ENCODE measurements around the gene SHROOM3.
"Not testable (repeated sequence)": the region's sequence is repeated elsewhere in the genome, so short reads cannot be mapped to it uniquely, and the experiment has no call there.

The SHROOM3 gene

GRCh38 chr4:76596713-76597112 is 161.7 kb downstream of the SHROOM3 start:
- DNase-seq, result no peak

DNA sequence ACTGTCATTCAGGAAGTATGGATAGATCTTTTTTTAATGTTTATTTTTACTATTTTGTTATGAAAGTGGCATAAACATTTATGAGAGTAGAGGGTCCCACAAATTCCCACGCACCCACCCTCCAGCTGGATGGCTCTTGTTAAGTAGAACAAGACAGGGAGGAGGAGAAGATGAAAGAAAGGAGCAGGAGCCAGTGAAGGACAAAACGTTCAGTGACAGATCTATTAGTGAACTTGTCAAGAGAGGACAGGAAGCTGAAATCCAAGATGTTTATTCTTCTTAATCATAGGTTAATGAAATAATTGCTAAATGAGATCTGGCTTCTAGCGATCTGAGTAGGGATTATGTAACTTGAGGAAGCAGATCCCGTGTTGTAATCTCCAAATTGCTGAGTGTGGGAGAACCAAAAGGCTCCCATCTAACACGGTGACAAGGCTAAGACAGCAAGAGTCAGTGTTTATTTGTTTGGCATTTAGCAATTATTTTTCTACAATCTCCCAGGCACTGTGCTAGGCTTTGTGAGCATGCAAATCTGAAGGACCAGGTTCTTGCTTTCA is 162.5 kb downstream of the SHROOM3 start:
- no peak for DNase-seq

- DNase-seq, result no peak
Observed at GRCh38 chr4:76600447-76600846, 165.4 kb downstream of the SHROOM3 start.

DNA sequence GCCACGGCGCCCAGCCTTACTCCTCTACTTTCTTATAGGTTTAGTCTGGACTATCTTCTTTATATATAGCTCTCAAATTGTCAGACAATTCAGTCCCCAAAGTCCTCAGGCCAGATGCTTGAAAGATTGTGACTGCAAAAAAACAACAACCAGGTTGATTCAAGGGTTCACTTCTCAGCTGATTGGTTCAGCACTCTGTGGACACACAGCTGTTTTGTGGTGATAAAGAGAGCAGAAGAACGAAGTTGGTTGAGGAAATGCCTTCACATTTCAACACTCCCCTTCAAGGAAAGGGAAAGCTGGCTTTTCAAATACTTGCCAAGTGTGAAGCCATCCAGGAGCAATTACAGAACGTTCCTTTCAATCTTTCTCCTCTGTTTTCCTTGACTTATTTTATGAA is 166.8 kb downstream of the SHROOM3 start:
- peak; percentile 50 for DNase-seq

DNA sequence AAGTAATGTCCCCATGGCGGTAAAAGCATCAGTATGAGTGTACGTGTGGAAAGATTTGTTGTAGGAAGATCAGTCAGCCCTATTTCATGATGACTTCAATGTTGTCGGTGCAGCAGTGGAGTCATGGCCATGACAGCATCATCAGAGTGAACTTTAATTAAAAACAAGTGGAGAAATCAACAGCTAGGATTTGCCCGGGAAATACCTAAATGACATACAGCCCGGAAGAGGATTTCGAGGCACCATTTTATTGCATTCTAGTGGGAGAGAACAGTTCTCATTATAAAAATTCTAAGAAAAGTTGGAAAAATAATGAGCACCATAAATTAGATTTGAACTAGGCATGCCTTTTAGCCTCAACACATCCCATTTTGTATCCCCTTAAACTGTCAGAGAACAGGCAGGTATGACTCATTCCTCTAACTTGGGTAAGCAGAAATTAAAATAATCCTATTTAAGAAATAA is 170.1 kb downstream of the SHROOM3 start:
- no peak for DNase-seq

GRCh38 chr4:76606645-76607265 is 171.7 kb downstream of the SHROOM3 start:
- DNase-seq, result no peak

- DNase-seq, result peak; percentile 52
Observed at GRCh38 chr4:76607266-76607799, 172.3 kb downstream of the SHROOM3 start.

GRCh38 chr4:76607846-76608245 is 172.8 kb downstream of the SHROOM3 start:
- no peak for DNase-seq

DNA sequence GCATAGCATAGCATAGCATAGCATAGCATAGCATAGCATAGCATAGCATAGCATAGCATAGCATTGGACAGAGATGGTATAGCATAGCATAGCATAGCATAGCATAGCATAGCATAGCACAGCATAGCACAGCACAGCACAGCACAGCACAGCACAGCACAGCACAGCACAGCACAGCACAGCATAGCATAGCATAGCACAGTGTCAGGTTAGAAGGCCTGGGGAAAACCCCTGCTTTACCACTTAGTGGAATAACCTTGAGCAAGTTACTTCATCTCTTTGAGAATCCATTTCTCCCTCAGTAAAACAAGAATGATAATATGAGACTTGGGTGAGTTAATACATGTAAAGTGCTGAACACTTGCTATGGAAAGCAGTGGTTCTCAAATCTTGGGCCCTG is 173.5 kb downstream of the SHROOM3 start:
- DNase-seq, result not testable (repeated sequence)

DNA sequence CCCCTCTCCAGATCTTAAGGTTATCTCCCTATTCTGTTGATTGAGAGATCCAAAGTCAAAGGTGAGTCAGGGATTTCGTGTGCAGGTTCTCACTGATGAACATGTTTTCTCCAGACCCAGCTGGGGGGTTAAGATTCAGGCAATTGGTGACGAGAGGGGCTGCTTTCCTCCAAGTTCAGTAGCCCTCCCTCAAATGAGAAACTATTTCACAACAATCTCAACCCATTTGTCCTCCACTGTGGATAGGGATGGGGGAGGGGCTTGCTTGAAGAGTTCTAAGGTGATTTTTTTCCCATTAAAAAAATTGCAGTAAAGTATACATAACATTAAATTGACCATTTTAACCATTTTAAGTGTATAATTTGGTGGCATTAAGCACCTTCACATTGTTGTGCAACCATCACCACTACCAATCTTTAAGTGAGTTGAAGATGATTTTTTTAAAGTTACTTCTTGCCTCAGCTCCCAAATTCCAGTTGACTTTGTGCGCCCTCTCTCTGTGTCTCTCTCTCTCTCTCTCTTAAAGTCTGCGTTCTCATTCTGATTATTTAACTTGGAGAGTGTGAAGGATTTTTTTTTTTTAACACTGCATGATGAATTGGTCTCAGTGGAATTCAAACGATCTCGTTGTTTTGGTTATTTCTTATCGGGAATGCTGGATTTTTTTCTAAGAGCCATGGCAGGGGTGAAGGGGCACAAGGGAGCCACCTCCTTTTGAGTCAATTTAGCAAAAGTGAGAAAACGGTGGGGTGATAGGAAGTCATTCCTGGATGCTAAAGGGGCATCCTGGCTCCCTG is 175.9 kb downstream of the SHROOM3 start:
- DNase-seq, result no peak

DNA sequence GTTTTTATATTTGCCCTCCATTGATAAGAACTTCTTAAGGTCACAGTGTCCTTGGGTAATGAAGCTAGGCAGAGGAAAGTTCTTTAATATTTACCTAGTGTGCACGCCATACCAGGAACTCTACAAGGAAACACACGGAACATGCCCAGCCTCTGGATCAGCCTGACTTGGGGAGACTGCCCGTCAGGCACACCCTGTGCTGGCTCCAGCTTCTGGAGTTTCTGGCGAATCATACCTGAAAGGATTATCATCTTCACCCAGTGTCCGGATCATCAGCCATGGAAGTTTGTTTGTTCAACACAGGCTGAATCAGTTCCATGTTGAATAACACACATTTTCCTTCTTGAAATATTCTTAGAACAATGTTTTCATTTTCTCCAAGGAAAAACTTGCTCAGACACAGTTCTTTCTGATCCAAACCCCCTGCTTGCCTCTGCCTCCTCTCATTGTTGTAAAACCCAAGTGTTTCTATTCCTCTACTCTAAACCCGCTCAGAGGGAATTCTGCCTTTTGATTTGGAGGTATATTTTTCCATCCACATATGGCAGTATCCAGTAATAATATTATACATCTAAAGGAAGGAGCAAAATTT is 176.7 kb downstream of the SHROOM3 start:
- no peak for DNase-seq

DNA sequence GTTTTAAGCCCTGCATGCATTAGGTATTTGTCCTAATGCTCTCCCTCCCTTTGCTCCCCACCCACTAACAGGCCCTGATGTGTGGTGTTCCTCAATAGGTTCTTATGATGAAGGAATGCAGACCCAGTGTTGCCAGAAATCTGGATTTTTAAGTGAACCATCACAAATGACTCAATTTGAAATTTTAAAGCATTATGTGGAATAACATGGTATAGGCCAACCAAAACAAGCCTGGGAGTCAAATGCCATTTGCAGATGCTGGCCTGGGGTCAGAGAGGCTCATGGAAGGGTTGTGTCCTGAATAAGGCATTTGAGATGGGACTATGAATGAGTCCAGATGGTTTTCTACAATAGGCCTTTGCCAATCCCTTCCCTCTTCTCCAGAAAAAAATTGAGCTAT is 179.6 kb downstream of the SHROOM3 start:
- no peak for DNase-seq

DNA sequence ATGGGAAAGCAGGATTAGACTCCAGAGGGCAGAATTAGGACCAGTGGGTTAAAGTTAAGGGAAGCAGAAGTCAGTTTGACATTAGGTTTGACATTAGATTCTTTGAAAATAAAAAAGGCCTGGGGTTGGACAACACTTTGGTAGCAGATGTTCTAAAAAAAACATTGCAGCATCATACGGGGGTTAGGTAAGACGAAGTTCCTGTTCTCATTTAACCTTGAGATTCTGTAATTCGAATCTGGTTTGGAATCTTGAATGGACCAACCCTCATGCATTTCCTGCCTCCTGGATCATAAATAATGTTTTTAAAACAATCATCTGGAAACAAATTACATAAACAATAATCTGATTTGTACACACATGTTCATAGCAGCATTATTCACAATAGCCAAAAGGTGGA is 181.0 kb downstream of the SHROOM3 start:
- DNase-seq, result no peak

- no peak for DNase-seq
Observed at GRCh38 chr4:76616526-76616925, 181.5 kb downstream of the SHROOM3 start.

DNA sequence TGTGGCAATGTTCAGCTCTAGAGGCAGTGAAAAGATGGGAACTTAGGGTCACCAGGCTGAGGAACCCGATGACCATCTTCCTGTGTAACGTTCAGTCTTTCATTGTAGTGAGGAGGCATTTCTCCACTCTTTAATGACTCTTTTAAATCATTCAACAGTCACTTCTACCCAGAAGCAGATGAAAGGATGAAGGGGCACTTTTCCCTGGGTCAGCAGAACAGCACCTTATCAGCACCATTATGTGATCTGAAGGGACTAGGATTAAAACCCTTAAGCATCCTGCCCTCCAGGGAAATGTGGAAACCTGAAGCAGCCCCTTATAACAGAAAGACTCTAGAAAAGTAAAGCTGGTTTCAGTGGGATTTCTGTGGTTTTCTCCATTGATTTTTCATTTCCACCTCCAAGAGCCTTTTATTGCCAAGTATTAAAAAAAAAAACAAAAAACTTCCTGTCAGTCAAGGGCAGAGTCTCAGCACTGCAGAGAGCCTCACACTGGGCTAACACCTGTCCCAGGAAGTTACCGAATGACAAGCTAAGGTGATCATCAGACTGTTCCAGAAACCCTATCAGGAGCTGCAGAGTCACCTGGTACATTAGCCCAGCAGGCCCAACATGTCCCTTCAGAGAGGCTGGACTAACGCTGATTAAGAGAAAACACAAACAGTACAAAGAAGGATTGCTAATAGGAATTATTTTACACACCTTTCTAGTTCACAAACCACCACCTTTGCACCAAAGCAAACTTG is 185.9 kb downstream of the SHROOM3 start:
- no peak for DNase-seq

DNA sequence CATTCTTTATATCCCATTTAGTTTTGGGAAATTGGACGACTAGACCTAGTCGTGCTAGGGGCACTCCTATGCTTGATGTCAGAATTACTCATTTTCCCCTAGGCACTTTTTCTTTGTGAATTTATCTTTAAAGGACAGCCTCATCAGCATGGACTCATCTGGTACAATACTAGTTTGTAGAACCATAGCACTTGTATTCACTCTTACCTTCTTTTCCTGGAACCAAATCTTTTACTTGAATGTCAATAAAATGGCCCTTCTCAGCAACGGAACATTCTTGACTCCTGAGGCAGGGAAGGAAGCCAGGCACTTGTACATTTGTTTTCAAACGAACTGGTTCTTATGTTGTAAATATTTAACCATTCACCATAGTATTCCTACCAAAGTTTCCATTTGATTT is 187.1 kb downstream of the SHROOM3 start:
- no peak for DNase-seq

- no peak for DNase-seq
Observed at GRCh38 chr4:76622717-76623116, 187.7 kb downstream of the SHROOM3 start.

DNA sequence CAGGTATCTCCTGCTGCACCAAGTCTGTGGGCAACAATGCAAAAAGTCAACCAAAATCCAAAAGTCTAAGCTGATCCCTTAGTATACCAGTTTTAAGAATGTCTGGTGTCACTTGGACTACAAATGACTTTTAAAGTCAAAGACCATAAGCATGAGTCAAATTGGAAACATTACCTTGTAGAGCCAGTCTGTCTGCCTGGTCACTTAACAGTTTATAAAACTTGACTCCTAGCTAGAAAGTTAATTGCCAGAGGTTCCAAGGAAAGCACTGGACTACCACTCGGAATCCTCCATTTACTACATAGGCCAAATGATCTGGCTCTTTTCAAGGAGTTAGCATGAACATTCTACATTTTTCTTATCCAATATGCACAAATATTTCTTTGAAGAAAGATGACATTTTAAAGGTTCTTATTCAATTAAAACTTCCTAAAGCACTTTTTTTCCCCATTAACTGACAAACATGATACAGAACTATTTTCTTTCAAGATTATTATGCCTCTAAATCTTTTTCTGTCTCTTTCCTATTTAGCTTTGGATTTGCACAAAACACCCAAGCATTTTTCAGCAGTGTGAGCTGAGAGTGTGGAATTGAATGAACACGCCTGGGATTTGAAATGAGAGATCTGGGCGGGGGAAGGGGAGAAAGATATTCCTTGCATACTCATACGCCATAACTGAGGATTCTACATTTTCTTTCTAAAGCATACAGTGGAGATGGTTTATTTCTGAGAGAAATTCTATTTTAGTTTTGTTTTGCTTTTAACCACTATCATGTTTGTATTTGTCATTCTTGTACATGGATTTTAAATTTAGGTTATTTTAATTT is 188.4 kb downstream of the SHROOM3 start:
- DNase-seq, result no peak

- no peak for DNase-seq
Observed at GRCh38 chr4:76624241-76624681, 189.2 kb downstream of the SHROOM3 start.

GRCh38 chr4:76624931-76625715 is 190.1 kb downstream of the SHROOM3 start:
- no peak for DNase-seq

Measured in MV-4-11 (cell line).